22Rv1 (cell line): Measurements from ENCODE around the gene RIBC2.

Experiments used
- ZFX ChIP-seq: fragments of 450-650 bp; IDR thresholded peaks from 2 replicates; pipeline ENCODE4 v1.6.1; 2017; ENCODE audit warnings: antibody characterized with exemption, borderline replicate concordance
- TF ChIP-seq, protein P1 (sequence below): fragments of 450-650 bp; IDR thresholded peaks from 2 replicates; pipeline ENCODE4 v1.5.1; 2017; ENCODE audit warnings: mild to moderate bottlenecking

DNA sequence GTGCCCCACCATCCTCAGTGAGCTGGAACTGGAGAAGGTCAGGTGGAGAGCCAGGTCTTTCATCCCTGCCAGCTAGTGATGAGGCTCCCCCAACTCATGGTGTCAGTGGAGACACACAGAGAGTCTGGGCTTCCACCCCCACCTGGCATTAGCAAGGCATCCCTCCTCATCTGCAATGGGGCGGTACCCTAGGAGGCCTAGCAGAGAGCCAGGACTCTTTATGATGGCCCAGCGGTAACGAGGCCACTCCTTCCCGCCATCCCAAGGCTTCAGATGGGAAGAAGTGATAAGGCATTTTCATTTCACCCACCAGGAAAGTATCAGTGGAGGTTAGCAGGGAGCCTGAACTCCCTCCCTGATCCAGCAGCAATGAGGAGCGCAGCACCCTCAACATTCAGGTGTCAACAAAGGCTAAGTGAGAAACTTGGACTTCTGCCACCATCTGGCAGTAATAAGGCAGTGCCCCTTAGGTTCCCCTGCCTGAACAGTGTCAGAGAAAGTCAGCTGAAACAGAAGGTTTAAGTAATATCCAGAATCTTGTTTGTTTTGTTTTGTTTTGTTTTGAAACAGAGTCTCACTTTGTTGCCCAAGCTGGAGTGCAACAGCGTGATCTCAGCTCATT is 48.7 kb downstream of the RIBC2 start:
- TF ChIP-seq, protein P1, sequence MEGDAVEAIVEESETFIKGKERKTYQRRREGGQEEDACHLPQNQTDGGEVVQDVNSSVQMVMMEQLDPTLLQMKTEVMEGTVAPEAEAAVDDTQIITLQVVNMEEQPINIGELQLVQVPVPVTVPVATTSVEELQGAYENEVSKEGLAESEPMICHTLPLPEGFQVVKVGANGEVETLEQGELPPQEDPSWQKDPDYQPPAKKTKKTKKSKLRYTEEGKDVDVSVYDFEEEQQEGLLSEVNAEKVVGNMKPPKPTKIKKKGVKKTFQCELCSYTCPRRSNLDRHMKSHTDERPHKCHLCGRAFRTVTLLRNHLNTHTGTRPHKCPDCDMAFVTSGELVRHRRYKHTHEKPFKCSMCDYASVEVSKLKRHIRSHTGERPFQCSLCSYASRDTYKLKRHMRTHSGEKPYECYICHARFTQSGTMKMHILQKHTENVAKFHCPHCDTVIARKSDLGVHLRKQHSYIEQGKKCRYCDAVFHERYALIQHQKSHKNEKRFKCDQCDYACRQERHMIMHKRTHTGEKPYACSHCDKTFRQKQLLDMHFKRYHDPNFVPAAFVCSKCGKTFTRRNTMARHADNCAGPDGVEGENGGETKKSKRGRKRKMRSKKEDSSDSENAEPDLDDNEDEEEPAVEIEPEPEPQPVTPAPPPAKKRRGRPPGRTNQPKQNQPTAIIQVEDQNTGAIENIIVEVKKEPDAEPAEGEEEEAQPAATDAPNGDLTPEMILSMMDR = no peak
- no peak for TF ChIP-seq ZFX
